HCT116 (cell line): ENCODE measurements around the gene MALRD1. TPM values are rescaled to one million over a fixed set of nuclear protein-coding genes. Genes with fewer than 3 reads are reported as not detected.

ENCODE experiments used
- ATAC-seq: fragments of 200-7000 bp; cut with Tn5 transposase; 2 replicates; pipeline ENCODE4 v1.9.1; 2020; ENCODE audit warnings: mild to moderate bottlenecking, moderate library complexity
- BruUV-seq: library from RNA; stranded (reverse); fragments of 400-500 nt; replicated peaks from 2 replicates; lab custom pipeline; 2021; lab: Mats Ljungman, UMichigan
- CTCF ChIA-PET: fragments of 300-600 bp; sonication (Branson Sonifier 250); formaldehyde crosslinking; loops from one replicate; lab custom pipeline; 2021; ENCODE audit warnings: antibody characterized with exemption; lab: Charles Lee
- POLR2A ChIA-PET: fragments of 300-600, 350-600 bp; sonication (Branson Sonifier 250); formaldehyde crosslinking; loops from one replicate; lab custom pipeline; 2021; ENCODE audit warnings: antibody characterized with exemption; lab: Charles Lee
- RAD21 ChIA-PET, 2 experiments: fragments of 300-600 bp; sonication (Branson Sonifier 250); formaldehyde crosslinking; loops; one replicate each; lab custom pipeline; 2023; ENCODE audit warnings: low total read pairs in 2 of 2; ENCODE audit not compliant: uncharacterized antibody in 2 of 2, unreplicated experiment in 2 of 2, low non-redundant PET in 1 of 2; lab: Charles Lee
- DNase-seq: peaks from one replicate; pipeline ENCODE4 v3.0.0-alpha.2; 2010; ENCODE audit warnings: low read depth, low spot score
- H2AFZ ChIP-seq: fragments of 200-600 bp; shearing (Covaris generic), sonication (generic); 2 replicates; pipeline ENCODE4 v1.6.1; 2017; ENCODE audit warnings: low read depth, mixed run types, mixed read lengths, antibody characterized with exemption, low read length; ENCODE audit not compliant: poor library complexity, severe bottlenecking
- H3K27ac ChIP-seq: 2 replicates; pipeline ENCODE4 v1.5.1; 2012; ENCODE audit warnings: low read depth, low read length
- H3K27me3 ChIP-seq: fragments of 200-600 bp; sonication (generic); 2 replicates; pipeline ENCODE4 v1.6.1; 2016; ENCODE audit warnings: mixed run types, low read length, mixed read lengths; ENCODE audit not compliant: insufficient read depth
- H3K36me3 ChIP-seq, 2 experiments: fragments of 200-500 bp in 1 of 2; fragments of 200-600 bp in 1 of 2; sonication (Bioruptor generic) in 1 of 2; sonication (generic) in 1 of 2; 2 replicates each; pipeline versions ENCODE4 v1.5.1 to v1.6.1; 2014 to 2016; ENCODE audit warnings: low read length in 2 of 2, inconsistent platforms in 1 of 2, mixed read lengths in 1 of 2, mixed run types in 1 of 2; ENCODE audit not compliant: insufficient read depth in 2 of 2, control insufficient read depth in 1 of 2
- H3K4me1 ChIP-seq, 2 experiments: fragments of 200-600 bp in 1 of 2; sonication (generic) in 1 of 2; 2 replicates each; pipeline versions ENCODE4 v1.5.1 to v1.6.1; 2012 to 2017; ENCODE audit warnings: low read length in 2 of 2, inconsistent platforms in 1 of 2, mild to moderate bottlenecking in 1 of 2, mixed read lengths in 1 of 2, mixed run types in 1 of 2, moderate library complexity in 1 of 2; ENCODE audit not compliant: insufficient read depth in 2 of 2, control insufficient read depth in 1 of 2
- H3K4me2 ChIP-seq: fragments of 200-600 bp; sonication (generic); 2 replicates; pipeline ENCODE4 v1.6.1; 2017; ENCODE audit warnings: mixed run types, low read length, mixed read lengths
- H3K4me3 ChIP-seq, 2 experiments: fragments of 200-600 bp in 1 of 2; sonication (generic) in 1 of 2; replicated peaks in 1 of 2; 2 replicates each; pipeline ENCODE4 v1.5.1; 2011 to 2016; ENCODE audit warnings: low read length in 2 of 2, control low read depth in 1 of 2, low read depth in 1 of 2, mild to moderate bottlenecking in 1 of 2, mixed read lengths in 1 of 2, mixed run types in 1 of 2
- H3K79me2 ChIP-seq: fragments of 200-600 bp; sonication (generic); 2 replicates; pipeline ENCODE4 v1.6.1; 2017; ENCODE audit warnings: mild to moderate bottlenecking, mixed run types, low read length, moderate library complexity, mixed read lengths; ENCODE audit not compliant: insufficient read depth
- H3K9ac ChIP-seq: fragments of 200-600 bp; sonication (generic); 2 replicates; pipeline ENCODE4 v1.6.1; 2016; ENCODE audit warnings: low read length, mixed read lengths
- H3K9me2 ChIP-seq: fragments of 200-600 bp; sonication (generic), shearing (Covaris generic); 2 replicates; pipeline ENCODE4 v1.6.1; 2017; ENCODE audit warnings: mixed run types, mild to moderate bottlenecking, moderate library complexity; ENCODE audit not compliant: insufficient read depth
- H3K9me3 ChIP-seq, 2 experiments: fragments of 200-500 bp in 1 of 2; fragments of 200-600 bp in 1 of 2; sonication (Bioruptor generic) in 1 of 2; sonication (generic) in 1 of 2; 2 replicates each; pipeline ENCODE4 v1.6.1; 2014 to 2017; ENCODE audit warnings: low read length in 2 of 2, mixed read lengths in 2 of 2, inconsistent platforms in 1 of 2, low read depth in 1 of 2, mild to moderate bottlenecking in 1 of 2, mixed run types in 1 of 2, moderate library complexity in 1 of 2; ENCODE audit not compliant: control insufficient read depth in 1 of 2, insufficient read depth in 1 of 2
- H4K20me1 ChIP-seq: fragments of 200-600 bp; sonication (generic), shearing (Covaris generic); 2 replicates; pipeline ENCODE4 v1.6.1; 2017; ENCODE audit warnings: mixed run types, mild to moderate bottlenecking, moderate library complexity; ENCODE audit not compliant: insufficient read depth
- CBX3 ChIP-seq: IDR thresholded peaks from 2 replicates; pipeline ENCODE4 v1.6.1; 2012; ENCODE audit warnings: low read depth
- CEBPB ChIP-seq: IDR thresholded peaks from 2 replicates; pipeline ENCODE4 v1.6.1; 2012; ENCODE audit warnings: low read depth
- ELF1 ChIP-seq: IDR thresholded peaks from 2 replicates; pipeline ENCODE4 v1.6.1; 2012; ENCODE audit warnings: low read depth, borderline replicate concordance
- EZH2 ChIP-seq: fragments of 200-600 bp; sonication (generic); IDR thresholded peaks from 2 replicates; pipeline ENCODE4 v1.6.1; 2017; ENCODE audit warnings: antibody characterized with exemption, mixed run types
- FOSL1 ChIP-seq: IDR thresholded peaks from 2 replicates; pipeline ENCODE4 v1.6.1; 2012; ENCODE audit warnings: low read depth
- POLR2A ChIP-seq: IDR thresholded peaks from 2 replicates; pipeline ENCODE4 v1.7.0; 2011; ENCODE audit warnings: borderline replicate concordance; ENCODE audit not compliant: insufficient read depth, insufficient read length; ENCODE audit errors: extremely low read depth
- POLR2AphosphoS5 ChIP-seq: IDR thresholded peaks from 2 replicates; pipeline ENCODE4 v1.6.1; 2011; ENCODE audit warnings: mild to moderate bottlenecking, low read depth, low read length, moderate library complexity
- RAD21 ChIP-seq: IDR thresholded peaks from 2 replicates; pipeline ENCODE4 v1.6.1; 2012; ENCODE audit warnings: low read depth, mild to moderate bottlenecking
- SP1 ChIP-seq: IDR thresholded peaks from 2 replicates; pipeline ENCODE4 v1.6.1; 2012; ENCODE audit warnings: low read depth
- TCF7L2 ChIP-seq: IDR thresholded peaks from 2 replicates; pipeline ENCODE4 v1.7.0; 2011; ENCODE audit warnings: borderline replicate concordance, inconsistent platforms; ENCODE audit not compliant: insufficient read depth, insufficient read length; ENCODE audit errors: extremely low read depth
- intact Hi-C: fragments of 100-400 bp; cut with micrococcal nuclease; formaldehyde crosslinking; loops from 2 replicates; pipeline ENCODE4 v1.10.0; 2022
- total RNA-seq: library from RNA; stranded (reverse); gene quantifications from one replicate; pipeline ENCODE4 v1.2.1, GENCODE V29; 2021; ENCODE audit not compliant: unreplicated experiment
- TF ChIP-seq, protein P1 (sequence below), 3 experiments: fragments of 200-600 bp in 1 of 3; sonication (generic) in 1 of 3; IDR thresholded peaks in 2 of 3; conservative IDR thresholded peaks in 1 of 3; 2 replicates each; pipeline ENCODE4 v1.5.1; 2012 to 2017; ENCODE audit warnings: low read depth in 2 of 3, low read length in 2 of 3, antibody characterized with exemption in 1 of 3, borderline replicate concordance in 1 of 3, control low read depth in 1 of 3, mild to moderate bottlenecking in 1 of 3, mixed read lengths in 1 of 3, mixed run types in 1 of 3, moderate library complexity in 1 of 3; ENCODE audit not compliant: insufficient read depth in 1 of 3
- TF ChIP-seq, protein P2 (sequence below): IDR thresholded peaks from 2 replicates; pipeline ENCODE4 v1.6.1; 2011; ENCODE audit warnings: mild to moderate bottlenecking, low read length, moderate library complexity; ENCODE audit not compliant: insufficient replicate concordance; ENCODE audit errors: extremely low read depth
- TF ChIP-seq, protein P3 (sequence below): IDR thresholded peaks from 2 replicates; pipeline ENCODE4 v1.6.1; 2012

Gene MALRD1
- total RNA-seq, 1 experiment from 2014 or later: not detected

DNA sequence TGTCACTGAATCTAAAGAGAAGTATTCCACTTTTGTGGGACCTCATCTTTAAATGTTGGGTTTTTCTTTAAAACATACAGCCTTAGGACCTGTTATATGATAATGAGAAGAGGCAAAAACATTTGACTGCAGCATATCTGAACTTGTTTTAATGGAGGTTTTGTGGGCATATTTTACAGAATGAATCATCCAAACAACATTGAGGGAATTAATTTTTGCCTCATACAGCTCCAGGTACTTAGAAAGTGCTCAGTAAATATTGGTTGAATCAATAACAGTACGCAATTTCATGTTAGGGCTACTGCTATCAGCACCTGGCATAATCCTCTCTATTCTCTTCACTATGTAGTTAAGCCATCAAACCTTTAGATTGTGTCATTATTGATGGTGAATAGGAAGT lies 115.9 kb downstream of the MALRD1 start:
- intact Hi-C loops: no loop called here
- H3K79me2 ChIP-seq: no peaks in the 10 kb centered on the region
- no peaks in the 10 kb centered on the region for H3K9me2 ChIP-seq
- DNase-seq: no peak
- H3K27ac ChIP-seq: no peak overlapping the region
- no peaks in the 10 kb centered on the region for H3K27me3 ChIP-seq
- CTCF ChIA-PET: no interaction called here
- H3K9ac ChIP-seq: no peak overlapping the region
- peaks cover 3 to 5% of the 10 kb centered on the region in 2 experiments; a peak in 1 of 4 replicates for H3K9me3 ChIP-seq
- no peak overlapping the region for H2AFZ ChIP-seq
- BruUV-seq: no TSS peak
- POLR2A ChIA-PET: no interaction called here
- ATAC-seq: no peak
- no peaks in the 10 kb centered on the region for H4K20me1 ChIP-seq
- no peak overlapping the region for H3K4me2 ChIP-seq
- RAD21 ChIA-PET: no interaction called here
- H3K36me3 ChIP-seq: no peaks in the 10 kb centered on the region
- TF ChIP-seq, protein P1, sequence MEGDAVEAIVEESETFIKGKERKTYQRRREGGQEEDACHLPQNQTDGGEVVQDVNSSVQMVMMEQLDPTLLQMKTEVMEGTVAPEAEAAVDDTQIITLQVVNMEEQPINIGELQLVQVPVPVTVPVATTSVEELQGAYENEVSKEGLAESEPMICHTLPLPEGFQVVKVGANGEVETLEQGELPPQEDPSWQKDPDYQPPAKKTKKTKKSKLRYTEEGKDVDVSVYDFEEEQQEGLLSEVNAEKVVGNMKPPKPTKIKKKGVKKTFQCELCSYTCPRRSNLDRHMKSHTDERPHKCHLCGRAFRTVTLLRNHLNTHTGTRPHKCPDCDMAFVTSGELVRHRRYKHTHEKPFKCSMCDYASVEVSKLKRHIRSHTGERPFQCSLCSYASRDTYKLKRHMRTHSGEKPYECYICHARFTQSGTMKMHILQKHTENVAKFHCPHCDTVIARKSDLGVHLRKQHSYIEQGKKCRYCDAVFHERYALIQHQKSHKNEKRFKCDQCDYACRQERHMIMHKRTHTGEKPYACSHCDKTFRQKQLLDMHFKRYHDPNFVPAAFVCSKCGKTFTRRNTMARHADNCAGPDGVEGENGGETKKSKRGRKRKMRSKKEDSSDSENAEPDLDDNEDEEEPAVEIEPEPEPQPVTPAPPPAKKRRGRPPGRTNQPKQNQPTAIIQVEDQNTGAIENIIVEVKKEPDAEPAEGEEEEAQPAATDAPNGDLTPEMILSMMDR (IDR thresholded peaks at IDR 0.05 in 2 of 3, conservative IDR thresholded peaks at IDR 0.05 in 1 of 3; ENCODE audit: borderline replicate concordance in 1 of 3, insufficient read depth in 1 of 3, low read depth in 2 of 3, low read length in 2 of 3): no peak
- TF ChIP-seq POLR2AphosphoS5 (no peak), EZH2 (no peak), CBX3 (no peak), ELF1 (no peak), RAD21 (no peak), TCF7L2 (no peak), POLR2A (no peak), CEBPB (no peak), FOSL1 (no peak), SP1 (no peak)
- TF ChIP-seq, protein P2, sequence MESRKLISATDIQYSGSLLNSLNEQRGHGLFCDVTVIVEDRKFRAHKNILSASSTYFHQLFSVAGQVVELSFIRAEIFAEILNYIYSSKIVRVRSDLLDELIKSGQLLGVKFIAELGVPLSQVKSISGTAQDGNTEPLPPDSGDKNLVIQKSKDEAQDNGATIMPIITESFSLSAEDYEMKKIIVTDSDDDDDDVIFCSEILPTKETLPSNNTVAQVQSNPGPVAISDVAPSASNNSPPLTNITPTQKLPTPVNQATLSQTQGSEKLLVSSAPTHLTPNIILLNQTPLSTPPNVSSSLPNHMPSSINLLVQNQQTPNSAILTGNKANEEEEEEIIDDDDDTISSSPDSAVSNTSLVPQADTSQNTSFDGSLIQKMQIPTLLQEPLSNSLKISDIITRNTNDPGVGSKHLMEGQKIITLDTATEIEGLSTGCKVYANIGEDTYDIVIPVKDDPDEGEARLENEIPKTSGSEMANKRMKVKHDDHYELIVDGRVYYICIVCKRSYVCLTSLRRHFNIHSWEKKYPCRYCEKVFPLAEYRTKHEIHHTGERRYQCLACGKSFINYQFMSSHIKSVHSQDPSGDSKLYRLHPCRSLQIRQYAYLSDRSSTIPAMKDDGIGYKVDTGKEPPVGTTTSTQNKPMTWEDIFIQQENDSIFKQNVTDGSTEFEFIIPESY: no peak
- TF ChIP-seq, protein P3, sequence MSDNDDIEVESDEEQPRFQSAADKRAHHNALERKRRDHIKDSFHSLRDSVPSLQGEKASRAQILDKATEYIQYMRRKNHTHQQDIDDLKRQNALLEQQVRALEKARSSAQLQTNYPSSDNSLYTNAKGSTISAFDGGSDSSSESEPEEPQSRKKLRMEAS: no peak
- no peaks in the 10 kb centered on the region for H3K4me1 ChIP-seq
- H3K4me3 ChIP-seq: no peak overlapping the region
